Inferior parietal cortex (tissue), 1 donor: ENCODE measurements around the gene MACC1.
"Not testable (repeated sequence)": the region's sequence is repeated elsewhere in the genome, so short reads cannot be mapped to it uniquely, and the experiment has no call there.

Source experiments
- DNase-seq: peaks from one replicate; pipeline ENCODE4 v3.0.0-alpha.2; 2016; ENCODE audit errors: extremely low spot score

MACC1 gene

DNA sequence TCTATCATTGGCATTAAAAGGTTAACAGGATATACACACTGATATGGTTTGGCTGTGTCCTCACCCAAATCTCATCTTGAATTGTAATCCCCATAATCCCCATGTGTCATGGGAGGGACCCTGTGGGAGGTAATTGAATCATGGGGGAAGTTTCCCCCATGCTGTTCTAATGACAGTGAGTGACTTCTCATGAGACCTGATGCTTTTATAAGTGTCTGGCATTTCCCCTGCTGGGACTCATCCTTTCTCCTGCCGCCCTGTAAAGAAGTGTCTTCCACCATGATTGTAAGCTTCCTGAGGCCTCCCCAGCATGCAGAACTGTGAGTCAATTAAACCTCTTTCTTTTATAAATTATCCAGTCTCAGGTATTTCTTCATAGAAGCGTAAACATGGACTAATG, 9.4 kb downstream of the MACC1 start:
- DNase-seq, result not testable (repeated sequence)

DNA sequence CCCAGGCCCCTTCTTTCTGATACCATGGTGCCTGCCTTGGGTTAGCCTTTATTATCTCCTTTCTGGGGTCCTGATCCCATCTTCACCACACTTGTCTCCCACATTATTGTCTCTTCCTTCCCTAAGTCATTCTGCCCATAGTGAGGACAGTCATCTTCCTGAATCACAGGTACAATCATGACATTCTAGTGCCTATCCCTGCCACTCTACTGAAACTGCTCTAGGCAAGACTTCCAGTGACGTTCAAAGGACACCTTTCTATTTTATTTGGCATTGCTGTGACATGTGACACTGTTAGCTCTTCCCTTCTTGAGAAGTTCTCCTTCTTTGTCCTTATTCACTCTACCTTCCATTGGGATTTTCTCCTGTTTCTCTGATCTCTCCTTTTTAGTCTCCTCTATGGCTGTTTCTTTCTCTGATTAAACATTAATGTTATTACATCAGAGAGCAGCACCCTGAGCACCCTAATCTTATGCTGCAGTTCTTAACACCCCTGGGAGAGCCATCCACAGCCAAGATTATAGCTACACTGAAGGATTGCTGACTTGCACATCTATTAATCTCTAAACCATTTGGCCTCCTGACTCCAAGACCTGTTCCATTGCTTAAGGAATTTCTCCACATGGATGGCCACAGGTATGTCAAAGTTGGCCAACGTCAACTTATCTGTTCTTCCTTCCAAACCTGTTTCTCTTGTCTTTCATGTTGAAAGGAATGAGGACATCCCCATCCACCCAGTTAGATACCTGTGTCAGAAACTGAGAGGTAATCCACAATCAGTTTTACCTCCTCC, 10.9 kb downstream of the MACC1 start:
- DNase-seq, result no peak

DNA sequence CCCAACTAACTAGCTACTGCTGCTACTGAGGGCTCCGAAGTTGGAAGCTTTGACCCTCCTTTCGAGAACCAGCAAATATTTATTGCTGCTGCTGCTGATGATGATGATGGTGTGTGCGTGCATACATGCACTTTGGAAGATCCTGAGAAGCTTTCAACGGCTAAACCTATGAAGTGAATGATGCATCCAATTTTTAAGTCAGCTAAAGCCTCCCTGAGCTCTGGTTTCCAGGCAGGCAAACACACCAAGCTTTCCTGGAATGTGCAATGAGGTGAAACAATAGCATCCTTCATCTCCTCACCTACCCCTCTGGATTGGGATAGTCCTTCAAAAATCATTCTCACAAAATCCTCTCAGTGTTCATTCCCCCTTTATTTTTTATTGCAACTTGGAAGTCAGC, 13.9 kb downstream of the MACC1 start:
- no peak for DNase-seq

DNA sequence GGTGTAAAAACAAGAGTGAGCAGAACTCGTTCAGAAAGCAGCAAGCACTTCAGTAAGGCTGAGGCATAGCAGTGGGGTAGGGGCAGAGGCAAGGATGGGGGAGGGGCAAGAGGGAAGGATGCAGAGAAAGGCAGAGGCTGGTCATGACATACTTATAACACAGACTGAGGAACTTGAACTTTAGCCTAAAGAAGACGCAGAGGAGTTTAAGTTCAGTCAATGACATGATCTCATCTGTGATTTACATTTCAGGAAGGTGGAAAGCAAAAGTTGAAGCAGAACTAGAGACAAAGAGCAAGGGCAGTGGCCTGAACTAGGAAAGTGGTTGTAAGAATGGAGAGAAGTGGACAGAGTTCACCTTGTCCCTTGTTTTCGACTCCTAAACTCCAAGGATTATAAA, 15.8 kb downstream of the MACC1 start:
- DNase-seq, result no peak

DNA sequence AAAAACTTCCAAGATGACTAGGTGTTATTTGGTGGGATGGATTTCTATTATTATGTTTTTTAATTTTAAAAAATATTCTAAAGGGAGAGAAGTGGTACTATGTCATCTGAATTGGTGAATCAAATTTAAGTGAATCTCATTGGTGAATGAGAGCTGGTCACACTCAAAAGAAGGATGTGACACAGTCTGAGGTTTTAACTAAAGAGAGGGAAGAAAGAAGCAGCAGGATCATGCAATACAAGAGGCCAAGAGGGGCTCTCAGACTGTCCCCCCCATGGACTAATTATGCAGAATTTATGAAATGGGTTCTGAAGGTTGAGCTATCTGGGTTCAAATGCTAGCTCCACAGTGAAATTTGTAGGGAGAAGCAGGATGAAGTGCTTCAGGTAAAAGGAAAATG, 16.2 kb downstream of the MACC1 start:
- no peak for DNase-seq

DNA sequence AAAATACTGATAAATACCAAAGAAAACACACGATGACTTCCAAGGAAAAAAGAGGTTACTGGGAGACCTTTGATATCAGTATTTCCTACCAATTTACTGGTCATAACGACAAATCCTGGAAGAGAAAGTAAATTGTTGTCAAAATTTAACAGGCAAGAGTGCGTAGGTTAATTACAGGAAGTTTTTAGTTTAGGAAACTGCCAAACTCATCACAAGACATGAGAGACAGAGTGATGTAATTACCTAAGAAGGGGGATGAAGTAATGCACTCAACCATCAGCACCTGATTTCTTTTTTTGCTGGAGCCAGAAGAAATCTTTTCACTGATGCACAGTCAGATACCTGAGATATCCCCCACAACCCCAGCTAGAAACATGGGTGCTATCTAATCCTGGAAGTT, 16.8 kb downstream of the MACC1 start:
- DNase-seq, result no peak

DNA sequence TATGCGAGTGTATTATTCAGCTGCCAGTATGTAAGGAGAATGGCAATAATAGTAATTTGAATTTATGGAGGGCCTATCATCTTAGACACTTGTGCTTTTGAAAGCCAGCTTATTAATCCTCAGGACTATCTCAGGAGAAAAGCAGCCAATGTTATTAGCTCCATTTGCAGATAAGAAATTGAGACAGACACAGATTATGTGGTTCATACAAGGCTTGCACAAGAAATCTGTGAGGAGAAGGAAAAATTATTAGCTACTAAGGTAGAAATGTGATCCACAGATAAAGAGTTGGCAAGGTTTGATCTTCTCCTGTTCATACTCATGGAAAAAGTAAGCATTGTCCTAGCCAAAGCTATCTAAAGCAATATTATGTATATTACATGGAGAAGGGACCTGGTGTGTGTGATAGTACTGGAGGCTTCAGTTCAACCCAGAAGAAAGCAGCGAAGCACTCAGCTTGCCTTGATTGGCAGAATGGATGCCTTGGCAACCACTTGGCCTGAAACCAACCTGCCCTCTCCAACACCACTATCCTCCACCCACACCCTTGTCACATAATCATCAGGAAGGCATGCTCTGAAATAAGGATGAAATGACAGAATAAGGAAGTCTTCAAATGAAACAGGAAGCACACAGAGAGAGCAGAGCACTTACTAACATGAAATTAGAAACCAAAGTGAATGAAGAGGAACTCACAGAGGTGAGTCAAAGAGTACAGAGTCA, 18.0 kb downstream of the MACC1 start:
- DNase-seq, result no peak

DNA sequence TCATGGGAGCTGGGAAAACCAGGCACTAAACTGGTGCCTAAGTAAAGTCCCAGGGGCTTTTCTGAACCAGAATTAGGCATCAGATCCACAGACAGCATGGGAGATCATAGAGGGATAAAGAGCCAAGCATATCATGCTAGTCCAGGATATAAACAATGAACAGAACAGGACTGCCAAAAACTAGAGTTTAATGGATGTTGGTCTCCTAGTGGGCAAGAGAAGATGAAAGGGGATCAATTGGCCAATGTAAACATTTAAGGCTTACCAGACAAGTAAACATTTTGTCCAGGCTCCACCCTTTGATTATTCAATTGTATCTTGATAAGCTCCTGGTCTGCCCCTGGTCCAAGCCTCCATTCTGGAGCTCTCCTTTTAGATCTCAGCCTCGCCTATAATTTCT, 18.9 kb downstream of the MACC1 start:
- no peak for DNase-seq

DNA sequence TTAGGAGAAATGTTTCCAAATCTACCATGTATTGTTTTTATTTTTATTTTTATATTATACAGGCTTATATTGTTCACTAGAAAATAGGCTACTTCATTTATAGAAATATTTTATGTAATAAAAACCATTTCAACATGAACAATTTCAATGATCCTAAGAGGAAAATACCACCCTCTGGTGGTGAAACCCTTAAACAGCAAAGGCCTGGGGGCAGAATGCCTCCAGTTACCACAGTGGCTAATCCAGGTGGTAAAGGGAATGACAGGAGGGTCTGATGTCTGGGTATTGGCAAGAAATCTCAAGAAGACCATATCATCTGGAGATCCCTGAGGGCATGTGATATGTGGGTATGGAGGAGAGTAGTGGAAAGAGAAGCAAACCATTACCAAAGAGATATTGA, 19.3 kb downstream of the MACC1 start:
- DNase-seq, result no peak

DNA sequence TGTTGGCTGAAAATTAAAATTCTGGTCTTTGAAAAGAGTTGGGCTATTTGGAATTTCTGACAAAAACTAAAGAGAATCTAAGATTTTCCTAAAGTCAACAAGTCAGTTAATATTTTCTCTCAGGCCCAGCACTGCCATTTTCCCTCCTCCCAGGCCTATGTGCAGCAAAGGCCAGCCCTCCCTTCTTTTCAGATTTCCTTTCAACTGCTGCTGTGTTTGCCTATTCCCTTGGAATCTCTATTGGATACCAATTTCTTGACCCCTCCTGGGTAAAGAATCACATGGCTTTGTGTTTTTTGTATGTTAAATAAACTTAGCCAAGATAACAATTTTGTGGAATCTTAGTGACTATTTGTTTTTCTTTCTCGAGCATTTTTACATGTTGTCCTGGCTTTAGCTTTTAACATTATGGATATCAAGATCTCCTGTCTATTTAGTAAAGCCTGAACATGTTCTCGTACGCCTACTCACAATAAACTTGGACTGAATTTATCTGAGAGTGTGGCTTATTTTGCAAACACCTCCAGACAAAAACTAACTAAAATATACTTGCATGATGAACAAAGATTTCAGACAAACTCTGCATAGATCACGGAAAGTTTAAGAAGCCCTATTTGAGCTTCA, 19.9 kb downstream of the MACC1 start:
- no peak for DNase-seq

DNA sequence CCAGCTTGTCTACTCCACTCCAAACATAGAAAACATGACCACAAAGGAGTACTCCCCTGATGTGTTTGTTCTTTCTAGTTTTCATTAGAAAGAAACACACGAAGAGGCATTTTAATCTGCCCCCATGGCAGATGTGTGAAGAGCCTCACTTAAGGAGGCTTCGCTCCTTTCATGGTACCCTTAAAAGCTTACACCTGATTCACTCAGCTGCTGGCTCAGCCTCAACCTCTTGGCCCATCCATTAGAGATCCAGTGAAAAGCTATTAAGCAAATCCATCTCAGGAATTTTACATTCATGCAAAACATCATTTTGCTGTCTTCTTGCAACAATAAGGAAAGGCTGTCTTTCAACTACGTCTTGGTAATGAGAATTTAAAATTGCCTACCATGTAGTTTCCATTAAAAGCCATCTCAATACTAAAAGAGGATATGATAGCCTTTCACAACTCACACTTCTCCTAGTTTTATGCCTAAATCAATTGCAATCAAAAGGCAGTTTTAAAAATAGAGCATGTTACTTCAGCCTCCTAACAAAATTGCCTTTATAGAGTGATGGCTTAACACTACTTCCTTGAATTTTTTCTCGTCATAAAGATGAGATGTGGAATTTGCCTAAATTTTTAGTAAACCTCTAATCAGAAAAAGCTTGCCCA, 22.7 kb downstream of the MACC1 start:
- DNase-seq, result no peak

DNA sequence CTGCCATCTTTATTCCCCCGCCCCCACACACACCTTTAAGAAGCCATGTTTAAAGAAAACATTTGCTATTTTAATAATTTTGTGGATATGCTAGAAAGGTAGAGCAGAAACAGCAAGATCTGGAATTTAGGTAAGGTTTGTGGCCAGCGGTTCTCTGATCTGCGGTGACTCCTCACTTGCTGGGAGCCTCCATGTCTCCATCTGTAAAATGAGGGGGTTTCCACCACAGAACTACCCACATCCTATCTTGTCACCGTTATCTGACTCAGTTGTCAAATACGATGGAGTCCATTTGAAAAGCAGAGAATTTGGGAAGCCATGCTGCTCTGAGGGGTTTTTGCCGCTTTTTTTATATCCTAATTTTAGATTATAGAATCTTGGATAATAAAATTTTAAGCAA, 23.3 kb downstream of the MACC1 start:
- no peak for DNase-seq

DNA sequence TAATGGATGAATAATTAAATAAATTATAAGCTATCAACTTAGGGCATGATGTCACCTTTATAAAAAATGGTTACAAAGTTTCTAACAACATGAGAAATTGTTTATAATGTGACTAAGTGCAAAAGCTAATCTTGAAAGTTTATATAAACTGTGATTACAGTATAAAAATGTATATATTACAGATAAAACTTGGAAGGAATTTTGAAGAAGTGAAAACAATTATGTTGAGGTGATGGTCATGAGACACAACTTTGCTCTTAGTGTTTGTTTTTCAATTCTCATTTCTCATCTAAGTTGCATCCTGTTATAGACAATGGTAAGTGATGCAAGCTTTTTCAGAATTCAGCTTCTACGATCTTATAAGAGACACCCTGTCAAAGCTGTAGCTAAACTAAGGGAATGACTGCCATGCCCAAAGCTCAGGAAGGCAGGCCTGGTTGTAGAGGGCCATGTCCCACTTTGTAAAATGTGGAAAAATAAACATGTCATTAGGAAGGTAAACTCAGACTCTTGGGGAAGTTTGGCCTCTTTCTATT, 23.9 kb downstream of the MACC1 start:
- DNase-seq, result no peak

DNA sequence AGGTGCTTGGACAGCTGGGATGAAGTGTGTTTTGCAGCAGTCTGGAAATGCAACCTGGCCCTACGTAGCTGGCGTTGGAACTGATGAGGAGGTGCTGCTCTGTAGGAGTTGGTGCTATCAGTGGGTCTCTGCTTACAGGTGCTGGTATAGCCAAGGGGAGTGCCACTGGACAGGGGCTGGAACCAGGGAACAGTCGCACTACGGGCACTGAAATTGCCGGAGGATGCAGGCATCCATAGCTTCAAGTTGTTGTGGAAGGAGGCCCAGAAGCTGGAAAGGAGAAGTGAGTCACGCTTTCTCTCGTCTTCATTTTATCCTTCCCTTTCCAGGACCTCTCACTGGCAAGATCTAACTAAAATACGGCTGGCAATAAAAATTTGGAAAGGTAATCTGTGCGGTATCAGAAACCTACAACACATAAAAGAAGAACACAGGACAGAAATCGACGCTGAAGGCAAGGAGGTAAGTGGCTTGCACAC, 25.8 kb downstream of the MACC1 start:
- DNase-seq, result no peak

DNA sequence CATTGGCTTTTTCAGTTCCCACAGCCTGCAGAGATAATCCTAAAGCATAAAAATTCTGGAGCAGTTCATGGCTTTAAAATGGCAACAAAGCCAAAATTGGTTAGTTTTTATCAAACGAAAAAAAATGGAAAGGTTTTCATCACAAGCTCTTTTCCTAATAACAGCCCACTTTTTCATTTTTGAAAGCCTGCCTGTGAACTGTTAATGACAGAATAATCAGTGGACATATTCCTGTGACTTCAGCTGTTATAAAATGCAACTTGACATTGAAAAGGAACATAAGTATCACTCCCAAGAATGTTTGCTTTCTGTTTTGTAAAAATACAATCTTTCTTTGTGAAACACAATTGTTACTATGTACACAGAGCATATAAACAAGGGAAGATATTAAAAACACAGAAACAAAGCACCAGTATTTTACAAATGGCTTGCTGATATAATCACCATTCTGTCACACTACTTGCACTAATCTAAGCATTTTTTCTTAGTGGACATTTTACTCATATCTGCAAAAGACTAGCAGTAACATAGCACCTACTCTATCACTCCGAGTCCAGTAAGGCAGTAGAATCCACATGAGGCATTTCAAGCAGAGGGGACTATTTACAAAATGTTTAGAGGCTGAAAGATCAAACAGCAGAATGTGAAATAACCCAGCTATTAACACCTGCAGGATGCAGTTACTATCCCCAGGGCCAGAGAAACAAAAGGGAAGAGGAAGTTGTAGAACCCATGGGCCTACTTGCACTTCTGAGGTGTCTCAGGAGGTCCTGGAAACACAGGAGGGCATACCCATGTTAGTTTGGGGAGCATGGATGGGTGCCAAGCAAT, 26.4 kb downstream of the MACC1 start:
- no peak for DNase-seq

DNA sequence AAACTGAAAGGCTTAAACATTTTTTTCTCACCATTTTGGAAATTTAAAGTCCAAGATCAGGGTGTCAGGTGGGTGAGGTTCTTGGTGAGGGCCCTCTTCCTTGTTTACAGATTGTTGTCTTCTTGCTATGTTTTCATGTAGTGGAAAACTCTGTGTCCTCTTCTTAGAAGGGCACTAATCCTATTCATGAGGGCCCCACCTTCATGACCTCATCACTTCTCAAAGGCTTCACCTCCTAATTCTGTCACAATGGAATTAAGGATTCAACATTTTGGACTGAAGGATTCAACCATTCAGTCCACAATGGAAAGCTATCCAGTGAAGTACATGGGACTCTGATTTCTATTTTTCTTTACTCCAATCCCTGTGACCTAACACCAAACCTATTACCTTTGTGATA, 27.3 kb downstream of the MACC1 start:
- no peak for DNase-seq

DNA sequence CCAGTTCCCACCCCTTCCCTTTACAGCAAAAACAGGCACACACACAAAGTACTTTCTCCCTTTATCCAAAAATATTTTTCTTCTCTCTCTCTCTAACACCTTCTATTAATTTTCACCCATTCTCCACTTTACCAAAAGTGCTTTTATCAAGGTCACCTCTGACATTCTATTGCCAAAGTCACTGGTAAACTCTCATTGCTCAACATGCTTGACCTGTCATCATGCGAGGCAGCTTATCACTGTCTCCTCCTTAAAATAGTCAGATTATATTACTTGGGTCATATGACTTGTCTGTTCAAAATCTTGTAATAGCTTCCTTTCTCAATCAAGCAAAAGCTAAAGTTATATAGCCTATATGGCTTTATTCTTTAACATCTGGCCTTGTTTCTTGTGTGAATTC, 28.6 kb downstream of the MACC1 start:
- no peak for DNase-seq

DNA sequence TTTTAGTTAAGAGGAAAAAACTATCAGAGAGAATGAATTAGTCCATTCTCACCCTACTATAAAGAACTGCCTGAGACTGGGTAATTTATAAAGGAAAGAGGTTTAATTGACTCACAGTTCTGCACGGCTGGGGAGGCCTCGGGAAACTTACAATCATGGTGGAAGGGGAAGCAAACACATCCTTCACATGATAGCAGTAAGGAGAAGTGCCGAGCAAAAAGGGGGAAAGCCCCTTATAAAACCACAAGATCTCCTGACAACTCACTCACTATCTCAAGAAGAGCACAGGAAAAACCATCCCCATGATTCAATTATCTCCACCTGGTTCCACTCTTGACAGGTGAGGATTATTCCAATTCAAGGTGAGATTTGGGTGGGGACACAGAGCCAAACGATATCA, 29.3 kb downstream of the MACC1 start:
- DNase-seq, result not testable (repeated sequence)

DNA sequence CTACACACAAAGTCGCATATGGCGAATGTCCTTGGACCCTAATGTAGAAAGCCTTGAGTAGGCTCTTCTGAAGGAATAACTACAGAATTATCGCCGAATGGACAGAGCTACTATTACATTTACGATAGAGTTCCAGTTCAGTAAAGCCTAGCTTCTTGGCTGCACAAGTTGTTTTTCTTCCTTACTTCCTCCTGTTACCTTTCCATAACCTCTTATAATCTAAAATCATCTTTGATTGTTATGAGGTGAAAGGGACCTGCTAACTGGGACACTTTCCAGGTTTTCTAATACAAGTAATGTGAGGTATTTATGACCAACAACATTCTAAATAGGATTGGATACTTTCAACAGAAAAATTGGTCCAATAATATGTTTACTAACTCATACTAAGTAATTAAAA, 31.2 kb downstream of the MACC1 start:
- no peak for DNase-seq

DNA sequence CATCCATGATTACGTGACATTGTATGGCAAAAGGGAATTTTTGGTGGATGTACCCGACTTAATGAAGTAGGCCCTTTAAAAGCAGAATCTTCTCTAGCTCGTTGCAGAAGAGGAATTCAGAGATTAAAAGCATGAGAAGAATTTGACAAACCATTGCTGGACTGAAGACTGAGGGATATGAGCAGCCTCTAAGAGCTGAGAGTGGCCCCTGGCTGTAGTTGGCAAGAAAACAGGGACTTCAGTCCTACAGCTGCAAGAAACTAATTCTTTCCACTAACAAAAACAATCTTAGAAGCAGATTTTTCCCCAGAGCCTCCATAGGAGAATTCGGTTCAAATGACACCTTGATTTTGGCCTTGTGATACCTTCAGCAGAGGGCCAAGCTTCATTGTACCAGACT, 34.1 kb downstream of the MACC1 start:
- no peak for DNase-seq

DNA sequence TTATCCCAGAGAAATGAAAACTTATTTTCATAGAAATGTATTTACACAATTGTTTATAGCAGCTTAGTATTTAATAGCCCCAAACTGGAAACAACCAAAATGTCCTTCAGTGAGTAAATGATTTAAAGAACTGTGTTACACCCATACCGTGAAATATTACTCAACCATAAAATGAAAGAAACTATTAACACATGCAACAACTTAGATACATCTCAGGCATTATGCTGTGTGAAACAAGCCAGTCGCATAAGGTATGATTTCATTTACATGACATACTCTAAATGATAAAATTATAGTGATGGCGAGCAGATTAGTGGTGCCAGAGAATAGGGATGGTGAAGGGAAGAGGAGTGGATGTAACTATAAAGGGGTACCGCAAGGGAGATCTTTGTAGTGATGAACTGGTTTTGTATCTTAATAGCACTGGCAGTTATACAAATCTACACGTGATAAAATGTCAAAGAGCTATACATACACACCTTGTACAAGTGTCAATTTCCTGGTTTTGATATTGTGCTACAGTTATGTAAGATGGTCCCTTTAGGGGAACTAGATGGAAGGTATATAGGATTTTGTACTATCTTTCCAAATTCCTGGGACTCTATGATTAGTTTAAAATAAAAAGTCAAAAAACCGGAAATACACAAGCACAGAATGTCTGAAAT, 40.5 kb downstream of the MACC1 start:
- DNase-seq, result no peak
